H9 (cell line): Measurements from ENCODE around the gene WARS2. TPM values are rescaled to one million over a fixed set of nuclear protein-coding genes. Genes with fewer than 3 reads are reported as not detected.
"Not testable (repeated sequence)": the region's sequence is repeated elsewhere in the genome, so short reads cannot be mapped to it uniquely, and the experiment has no call there.

Experiments
- DNase-seq: peaks from one replicate; pipeline ENCODE4 v3.0.0-alpha.2; 2017
- H2AFZ ChIP-seq: one replicate; pipeline ENCODE4 v1.6.1; 2013; ENCODE audit warnings: mild to moderate bottlenecking, low read length, control low read depth, moderate library complexity
- H2AK5ac ChIP-seq: 2 replicates; pipeline ENCODE4 v1.6.1; 2013; ENCODE audit warnings: low read length, control low read depth, mixed read lengths; ENCODE audit not compliant: insufficient read length
- H2BK120ac ChIP-seq: one replicate; pipeline ENCODE4 v1.6.1; 2013; ENCODE audit warnings: low read depth, mild to moderate bottlenecking, low read length, control low read depth, inconsistent platforms; ENCODE audit not compliant: poor library complexity, severe bottlenecking
- H2BK12ac ChIP-seq: 2 replicates; pipeline ENCODE4 v1.6.1; 2013; ENCODE audit warnings: low read length, control low read depth, mixed read lengths, low read depth; ENCODE audit not compliant: insufficient read length
- H2BK15ac ChIP-seq: 2 replicates; pipeline ENCODE4 v1.6.1; 2013; ENCODE audit warnings: low read depth, low read length, control low read depth
- H2BK20ac ChIP-seq: one replicate; pipeline ENCODE4 v1.6.1; 2013; ENCODE audit warnings: low read depth, mild to moderate bottlenecking, low read length, control low read depth, inconsistent platforms; ENCODE audit not compliant: poor library complexity, severe bottlenecking
- H2BK5ac ChIP-seq: 2 replicates; pipeline ENCODE4 v1.6.1; 2013; ENCODE audit warnings: low read length, control low read depth, mixed read lengths; ENCODE audit not compliant: insufficient read length
- H3K14ac ChIP-seq: 2 replicates; pipeline ENCODE4 v1.6.1; 2013; ENCODE audit warnings: low read length, control low read depth; ENCODE audit not compliant: insufficient read depth
- H3K18ac ChIP-seq: 2 replicates; pipeline ENCODE4 v1.6.1; 2013; ENCODE audit warnings: low read depth, mild to moderate bottlenecking, mixed read lengths, low read length, control low read depth; ENCODE audit not compliant: insufficient read length
- H3K23ac ChIP-seq: 2 replicates; pipeline ENCODE4 v1.6.1; 2013; ENCODE audit warnings: low read length, control low read depth, mixed read lengths, low read depth; ENCODE audit not compliant: insufficient read length
- H3K23me2 ChIP-seq: 2 replicates; pipeline ENCODE4 v1.6.1; 2013; ENCODE audit warnings: low read depth, mild to moderate bottlenecking, mixed read lengths, low read length, control low read depth; ENCODE audit not compliant: insufficient read length, poor library complexity, severe bottlenecking
- H3K27ac ChIP-seq: 2 replicates; pipeline ENCODE4 v1.5.1; 2013; ENCODE audit warnings: low read length, control low read depth, mixed read lengths, low read depth; ENCODE audit not compliant: insufficient read length
- H3K27me3 ChIP-seq: 2 replicates; pipeline ENCODE4 v1.6.1; 2013; ENCODE audit warnings: low read length, control low read depth, inconsistent platforms; ENCODE audit not compliant: insufficient read depth
- H3K4ac ChIP-seq: 2 replicates; pipeline ENCODE4 v1.6.1; 2013; ENCODE audit warnings: low read depth, mild to moderate bottlenecking, control low read depth, inconsistent platforms, low read length, moderate library complexity
- H3K4me1 ChIP-seq: 2 replicates; pipeline ENCODE4 v1.6.1; 2013; ENCODE audit warnings: low read length, control low read depth, inconsistent platforms; ENCODE audit not compliant: insufficient read depth
- H3K4me2 ChIP-seq: 2 replicates; pipeline ENCODE4 v1.6.1; 2013; ENCODE audit warnings: low read length, control low read depth, mixed read lengths; ENCODE audit not compliant: insufficient read length, insufficient read depth
- H3K56ac ChIP-seq: 2 replicates; pipeline ENCODE4 v1.6.1; 2013; ENCODE audit warnings: low read depth, mild to moderate bottlenecking, mixed read lengths, low read length, control low read depth; ENCODE audit not compliant: insufficient read length
- H3K79me1 ChIP-seq: 2 replicates; pipeline ENCODE4 v1.6.1; 2013; ENCODE audit warnings: low read depth, mild to moderate bottlenecking, moderate library complexity, low read length, control low read depth, inconsistent platforms; ENCODE audit not compliant: insufficient read depth, poor library complexity, severe bottlenecking
- H3K79me2 ChIP-seq: 2 replicates; pipeline ENCODE4 v1.6.1; 2013; ENCODE audit warnings: low read length, control low read depth, inconsistent platforms; ENCODE audit not compliant: insufficient read depth
- H3K9ac ChIP-seq: 2 replicates; pipeline ENCODE4 v1.6.1; 2013; ENCODE audit warnings: low read length, control low read depth, mixed read lengths; ENCODE audit not compliant: insufficient read length; ENCODE audit errors: extremely low read depth
- H3K9me3 ChIP-seq: one replicate; pipeline ENCODE4 v1.6.1; 2013; ENCODE audit warnings: low read depth, low read length, inconsistent platforms; ENCODE audit not compliant: control insufficient read depth
- H3T11ph ChIP-seq: one replicate; pipeline ENCODE4 v1.6.1; 2013; ENCODE audit warnings: mild to moderate bottlenecking, low read length, control low read depth, inconsistent platforms
- H4K20me1 ChIP-seq: one replicate; pipeline ENCODE4 v1.6.1; 2013; ENCODE audit not compliant: control insufficient read depth, insufficient read length, insufficient read depth
- H4K5ac ChIP-seq: 2 replicates; pipeline ENCODE4 v1.6.1; 2013; ENCODE audit warnings: low read depth, mild to moderate bottlenecking, mixed read lengths, low read length, control low read depth; ENCODE audit not compliant: insufficient read length
- H4K8ac ChIP-seq: replicated peaks from 2 replicates; pipeline ENCODE4 v1.6.1; 2013; ENCODE audit warnings: low read length, control low read depth, mixed read lengths, low read depth; ENCODE audit not compliant: insufficient read length
- H4K91ac ChIP-seq: 2 replicates; pipeline ENCODE4 v1.6.1; 2013; ENCODE audit warnings: low read depth, mild to moderate bottlenecking, moderate library complexity, mixed read lengths, low read length, control low read depth; ENCODE audit not compliant: insufficient read length
- H3K27ac Mint-ChIP-seq, 3 experiments: 2 replicates in 2 of 3; 3 replicates in 1 of 3; pipeline ENCODE4 v1.8.0; 2020 to 2021; ENCODE audit warnings: mixed read lengths in 3 of 3, mild to moderate bottlenecking in 1 of 3, moderate library complexity in 1 of 3
- H3K27me3 Mint-ChIP-seq: 2 replicates; pipeline ENCODE4 v1.8.0; 2021; ENCODE audit warnings: low read depth, mild to moderate bottlenecking, moderate library complexity, mixed read lengths
- H3K36me3 Mint-ChIP-seq, 3 experiments: 2 replicates in 2 of 3; 3 replicates in 1 of 3; pipeline ENCODE4 v1.8.0; 2020 to 2021; ENCODE audit warnings: low read depth in 3 of 3, mixed read lengths in 3 of 3; ENCODE audit not compliant: insufficient read depth in 1 of 3
- H3K4me1 Mint-ChIP-seq, 2 experiments: 2 replicates each; pipeline ENCODE4 v1.8.0; 2020; ENCODE audit warnings: mixed read lengths in 2 of 2
- H3K4me3 Mint-ChIP-seq, 2 experiments: 2 replicates in 1 of 2; 3 replicates in 1 of 2; pipeline ENCODE4 v1.8.0; 2020 to 2021; ENCODE audit warnings: mild to moderate bottlenecking in 2 of 2, mixed read lengths in 2 of 2, moderate library complexity in 1 of 2
- H3K9me3 Mint-ChIP-seq, 2 experiments: 2 replicates in 1 of 2; 3 replicates in 1 of 2; pipeline ENCODE4 v1.8.0; 2020; ENCODE audit warnings: mild to moderate bottlenecking in 2 of 2, mixed read lengths in 2 of 2, moderate library complexity in 1 of 2
- CTCF ChIP-seq: fragments of 200-600 bp; sonication (generic); conservative IDR thresholded peaks from 3 replicates; pipeline ENCODE4 v1.8.0; 2021; ENCODE audit warnings: antibody characterized with exemption, mild to moderate bottlenecking
- WGBS: extraction: QIAGEN DNeasy Blood & Tissue Kit; methylation state at CpG from one replicate; pipeline ENCODE4 v1.1.7; 2013; ENCODE audit warnings: missing lambda C conversion rate, low lambda C conversion rate, mixed read lengths; ENCODE audit not compliant: insufficient read length; ENCODE audit errors: extremely low coverage; 5-methylcytosine and 5-hydroxymethylcytosine counted together
- total RNA-seq: library from RNA; stranded (reverse); gene quantifications from 2 replicates; pipeline ENCODE4 v1.2.1, GENCODE V29; 2021

The WARS2 gene
- total RNA-seq, 1 experiment from 2014 or later: 9.7 TPM

GRCh38 chr1:119124764-119125163 is 15.7 kb downstream of the WARS2 start:
- H2AFZ ChIP-seq: no peak overlapping the region
- no peaks in the 10 kb centered on the region for H3K79me2 ChIP-seq
- H3K9me3 ChIP-seq: no peaks in the 10 kb centered on the region
- no CpG with 5 or more reads among the region's 3 CpGs for WGBS
- H2BK15ac ChIP-seq: no peak overlapping the region
- no peak overlapping the region for H3K56ac ChIP-seq
- H3K79me1 ChIP-seq: no peaks in the 10 kb centered on the region
- no peak overlapping the region for H3K18ac ChIP-seq
- peaks cover 0 to 6% (median 0%) of the 10 kb centered on the region in 3 experiments; a peak in 2 of 7 replicates for H3K36me3 Mint-ChIP-seq
- no peak overlapping the region for H2BK12ac ChIP-seq
- no peak overlapping the region for H2BK20ac ChIP-seq
- no peaks in the 10 kb centered on the region for H3K23me2 ChIP-seq
- H3K4me1 Mint-ChIP-seq: no peaks in the 10 kb centered on the region
- H2BK5ac ChIP-seq: no peak overlapping the region
- no peaks in the 10 kb centered on the region for H3K4me1 ChIP-seq
- H3K27ac Mint-ChIP-seq: no peak overlapping the region
- H3K14ac ChIP-seq: no peak overlapping the region
- no peak overlapping the region for H3K23ac ChIP-seq
- no peak overlapping the region for H3T11ph ChIP-seq
- no peak for DNase-seq
- H3K27ac ChIP-seq: no peak overlapping the region
- no peaks in the 10 kb centered on the region for H3K27me3 Mint-ChIP-seq
- H3K4me3 Mint-ChIP-seq: no peak overlapping the region
- peaks cover 0 to 7% of the 10 kb centered on the region in 2 experiments; a peak in 2 of 5 replicates for H3K9me3 Mint-ChIP-seq
- no peak overlapping the region for H3K4ac ChIP-seq
- H4K8ac ChIP-seq: no peak overlapping the region
- no peaks in the 10 kb centered on the region for H3K27me3 ChIP-seq
- H3K4me2 ChIP-seq: no peak overlapping the region
- H2BK120ac ChIP-seq: no peak overlapping the region
- no peaks in the 10 kb centered on the region for H4K20me1 ChIP-seq
- no peak overlapping the region for H2AK5ac ChIP-seq
- TF ChIP-seq CTCF: no peak
- no peak overlapping the region for H4K5ac ChIP-seq
- H4K91ac ChIP-seq: no peak overlapping the region
- no peak overlapping the region for H3K9ac ChIP-seq

GRCh38 chr1:119121872-119122271 is 18.6 kb downstream of the WARS2 start:
- H3K4me1 ChIP-seq, H3K27ac ChIP-seq, H2BK5ac ChIP-seq, H3K4me1 Mint-ChIP-seq, H3K27me3 Mint-ChIP-seq, H3K9me3 ChIP-seq, H4K20me1 ChIP-seq, H2AFZ ChIP-seq, H2BK15ac ChIP-seq, H3K36me3 Mint-ChIP-seq, H3K14ac ChIP-seq, H3T11ph ChIP-seq, H3K79me2 ChIP-seq, H3K27ac Mint-ChIP-seq, DNase-seq, H4K91ac ChIP-seq, H3K56ac ChIP-seq, H3K27me3 ChIP-seq, H3K23ac ChIP-seq, H3K9ac ChIP-seq, H2BK20ac ChIP-seq, H4K5ac ChIP-seq, H3K9me3 Mint-ChIP-seq, H2BK12ac ChIP-seq, H3K79me1 ChIP-seq, H3K4me2 ChIP-seq, H3K4ac ChIP-seq, H3K18ac ChIP-seq, H4K8ac ChIP-seq, H3K23me2 ChIP-seq, H2BK120ac ChIP-seq, H2AK5ac ChIP-seq, H3K4me3 Mint-ChIP-seq: not testable (repeated sequence)
- no CpG with 5 or more reads among the region's 1 CpG for WGBS
